Glomerular visceral epithelial cell (primary cell): ENCODE data around the gene FANK1.
"Not testable (repeated sequence)": the region's sequence is repeated elsewhere in the genome, so short reads cannot be mapped to it uniquely, and the experiment has no call there.

ENCODE experiments used
- DNase-seq: peaks from one replicate; pipeline ENCODE4 v3.0.0-alpha.2; 2016; ENCODE audit errors: extremely low spot score

FANK1 gene

DNA sequence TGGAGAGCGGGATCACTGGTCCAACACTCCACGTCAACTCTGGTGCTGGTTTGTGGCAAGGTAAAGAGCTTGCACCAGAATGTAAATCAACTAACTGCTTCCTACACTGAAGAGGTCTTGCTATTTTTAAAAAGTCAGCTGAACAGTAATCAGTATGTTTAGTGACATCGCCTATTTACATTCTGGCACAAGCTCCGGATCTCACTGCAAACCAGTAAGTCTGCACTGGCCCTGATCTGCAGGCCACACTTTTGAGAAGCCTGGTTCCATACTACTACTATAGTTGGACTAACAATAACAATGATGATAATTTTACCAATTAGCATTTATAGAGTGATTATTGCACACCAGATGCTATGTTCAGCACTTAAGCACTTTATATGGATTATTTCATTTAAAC is 6.9 kb upstream of the FANK1 start:
- not testable (repeated sequence) for DNase-seq

DNA sequence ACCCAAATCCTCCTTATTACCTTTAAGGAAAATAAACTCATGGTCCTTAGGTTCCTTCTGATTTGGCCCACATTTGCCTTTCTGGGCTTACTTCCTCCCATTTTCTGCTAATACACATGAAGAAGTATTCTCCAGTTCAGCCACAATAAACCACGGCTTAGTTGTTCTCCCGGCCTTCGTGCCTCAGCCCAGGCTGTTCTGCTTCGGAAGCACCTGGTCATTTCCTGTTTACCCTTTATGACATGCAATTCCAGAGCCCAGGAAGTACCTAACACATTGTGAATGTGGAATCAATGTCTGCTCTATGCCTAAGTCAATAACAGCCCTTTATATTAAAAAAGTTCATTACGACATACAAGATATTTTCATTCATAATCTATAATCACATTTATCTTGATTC is 4.0 kb upstream of the FANK1 start:
- DNase-seq, result not testable (repeated sequence)

DNA sequence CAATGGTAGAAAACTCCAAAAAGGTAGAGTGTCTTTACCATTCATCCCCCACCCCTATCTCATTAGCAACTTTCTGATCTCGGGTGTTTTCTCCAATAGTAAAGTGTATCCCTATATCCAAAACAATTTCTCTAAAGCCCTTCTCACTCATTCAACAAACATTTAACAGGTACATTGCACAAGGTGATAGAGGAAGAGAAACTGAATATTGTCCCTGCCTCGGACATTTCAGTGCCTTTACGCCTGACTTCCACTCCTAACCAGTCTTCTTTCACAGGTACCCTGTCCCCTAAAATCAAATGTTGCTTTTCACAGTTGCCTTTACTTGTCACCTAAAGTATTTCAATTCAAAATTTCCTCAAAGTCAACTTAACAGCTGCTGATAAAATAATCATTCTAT is 2.2 kb upstream of the FANK1 start:
- not testable (repeated sequence) for DNase-seq

DNA sequence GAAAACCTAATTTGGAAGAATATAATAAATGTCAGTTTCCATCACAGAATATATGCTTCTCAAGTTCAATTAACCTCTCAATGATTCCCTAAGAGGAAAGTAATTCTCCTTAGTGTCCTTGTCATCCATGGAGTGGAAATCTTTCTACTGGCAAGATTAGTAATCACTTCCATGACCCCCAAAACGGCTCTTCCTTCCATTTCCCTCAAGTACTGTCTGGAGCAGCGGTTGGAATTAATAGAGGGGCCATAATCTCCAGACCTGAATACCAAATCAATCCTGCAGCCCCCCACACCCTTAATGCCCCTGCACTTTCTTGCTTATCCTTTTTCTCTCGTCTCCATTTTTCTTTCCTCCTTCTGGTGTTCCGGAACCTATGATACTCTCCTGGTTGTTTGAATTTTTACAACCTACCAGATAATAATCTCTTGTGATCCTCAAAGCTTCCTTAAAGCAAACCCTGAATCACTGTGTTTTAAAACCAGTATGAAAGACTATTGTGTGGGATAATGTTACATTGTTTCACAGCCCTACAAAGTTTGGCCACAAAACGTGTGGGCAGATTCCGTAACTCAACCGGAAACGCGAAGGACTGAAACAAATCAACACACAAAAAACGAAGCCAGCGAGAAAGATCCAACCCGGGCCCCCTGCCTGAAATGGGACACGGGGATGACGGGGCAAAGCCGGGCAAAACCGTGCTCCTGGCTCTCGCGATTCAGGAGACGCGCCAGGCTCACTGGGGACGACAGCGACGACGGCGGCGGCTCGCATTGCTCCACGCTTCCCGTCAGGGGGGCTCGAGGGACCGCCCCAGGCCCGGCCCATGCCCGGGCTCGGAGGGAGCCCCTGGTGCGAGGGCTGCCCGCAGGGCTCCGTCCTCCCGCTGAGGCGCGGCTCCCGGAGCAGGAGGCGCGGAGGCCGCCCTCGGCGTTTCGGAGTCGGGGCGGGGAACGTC is 955 bp upstream of the FANK1 start:
- peak; percentile 57 for DNase-seq

DNA sequence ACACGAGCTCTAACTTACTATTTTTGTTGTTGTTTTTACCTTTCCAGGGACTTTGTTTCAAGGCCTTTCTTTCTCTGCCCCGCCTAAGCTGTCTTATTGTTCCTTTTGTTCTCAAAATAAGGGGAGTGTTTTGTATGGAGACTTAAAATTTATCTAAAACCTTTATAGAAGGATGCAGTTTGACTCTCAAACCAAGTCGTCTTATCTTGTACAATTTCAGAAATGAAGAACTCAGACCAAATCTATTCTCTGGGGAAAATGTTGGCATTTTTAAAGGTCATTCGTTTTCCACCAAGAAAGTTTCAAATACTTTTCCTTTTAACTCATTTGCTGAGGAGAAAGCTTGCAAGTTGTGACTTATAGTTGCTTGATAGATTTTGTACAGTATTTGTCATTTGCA is 953 bp downstream of the FANK1 start:
- not testable (repeated sequence) for DNase-seq

DNA sequence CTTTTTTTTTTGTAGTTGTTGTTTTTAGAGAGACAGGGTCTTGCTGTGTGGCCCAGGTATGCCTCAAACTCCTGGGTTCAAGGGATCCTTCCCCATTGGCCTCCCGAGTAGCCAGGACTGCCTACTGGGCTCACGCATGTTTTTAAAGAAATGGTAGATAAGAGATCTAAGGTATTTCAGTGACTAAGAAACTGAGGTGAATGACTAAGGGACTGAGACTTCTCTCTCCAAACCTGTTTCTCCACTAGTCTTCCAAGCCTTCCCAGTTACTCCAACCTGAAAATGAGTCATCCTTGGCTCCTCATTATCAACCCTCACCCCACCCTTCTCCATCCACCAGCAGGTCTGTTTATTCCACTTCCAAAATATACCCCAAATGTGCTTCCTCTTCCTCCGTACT is 4.6 kb downstream of the FANK1 start:
- DNase-seq, result peak; percentile 33

DNA sequence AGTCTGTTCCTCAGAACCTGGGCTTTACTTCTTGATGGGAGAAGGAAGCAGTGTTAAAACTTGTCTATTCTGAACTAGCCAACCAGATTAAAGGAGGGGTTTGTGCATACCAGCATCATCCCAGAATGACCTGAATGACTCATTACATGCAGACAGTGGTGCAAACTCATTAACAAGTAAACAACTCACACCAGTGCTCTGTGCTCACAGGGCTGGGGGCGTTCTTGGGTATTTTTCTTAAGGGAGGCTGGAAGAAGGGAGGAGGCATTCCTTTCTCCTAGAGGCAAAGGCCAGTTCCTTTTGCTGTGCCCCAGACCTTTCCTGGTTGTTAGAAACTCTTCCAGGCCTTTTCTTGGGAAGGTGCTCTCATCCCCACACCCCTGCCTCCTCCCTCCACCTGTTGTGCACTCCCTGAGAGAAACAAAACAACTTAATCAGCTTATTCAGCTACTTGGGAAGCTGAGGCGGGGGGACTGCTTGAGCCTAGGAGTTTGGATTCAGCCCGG is 6.8 kb downstream of the FANK1 start:
- not testable (repeated sequence) for DNase-seq

DNA sequence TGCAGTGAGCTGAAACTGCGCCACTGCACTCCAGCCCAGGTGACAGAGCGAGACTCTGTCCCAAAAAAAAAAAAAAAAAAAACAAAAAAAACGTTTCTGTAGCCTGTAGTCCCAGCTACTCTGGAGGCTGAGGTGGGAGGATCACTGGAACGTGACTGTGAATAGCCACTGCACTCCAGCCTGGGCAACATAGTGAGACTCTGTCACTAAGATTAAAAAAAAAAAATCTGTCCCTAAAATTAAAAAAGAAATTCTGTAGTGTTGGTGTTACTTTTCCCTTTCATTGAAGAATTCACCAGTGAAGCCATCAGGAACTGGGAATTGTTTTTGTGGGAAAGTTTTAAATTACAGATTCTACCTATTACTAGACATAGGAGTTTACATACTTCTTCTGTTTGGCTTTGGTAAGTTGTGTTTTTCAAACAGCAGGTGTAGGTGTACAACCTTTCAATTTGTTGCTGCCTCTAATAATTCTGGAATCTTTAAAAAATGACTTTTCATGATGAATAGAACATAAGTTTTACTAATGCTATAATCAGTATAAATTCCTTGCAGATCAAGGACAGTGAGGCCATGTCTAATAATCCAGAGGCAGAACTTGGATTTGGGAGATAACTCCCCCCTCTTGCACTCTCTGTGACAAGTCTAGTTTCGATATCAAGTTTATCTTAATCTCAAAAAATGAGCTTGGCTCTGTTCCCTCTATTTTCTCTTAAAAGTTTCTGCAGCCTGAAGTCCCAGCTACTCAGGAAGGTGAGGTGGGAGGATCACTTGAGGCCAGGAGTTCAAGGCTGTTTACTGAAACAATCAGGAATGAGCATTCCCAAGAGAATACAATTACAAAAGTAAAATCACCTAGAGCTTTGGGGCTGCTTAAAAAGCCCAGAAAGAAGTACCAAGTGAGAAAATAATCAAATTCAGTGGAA is 9.0 kb downstream of the FANK1 start:
- not testable (repeated sequence) for DNase-seq

DNA sequence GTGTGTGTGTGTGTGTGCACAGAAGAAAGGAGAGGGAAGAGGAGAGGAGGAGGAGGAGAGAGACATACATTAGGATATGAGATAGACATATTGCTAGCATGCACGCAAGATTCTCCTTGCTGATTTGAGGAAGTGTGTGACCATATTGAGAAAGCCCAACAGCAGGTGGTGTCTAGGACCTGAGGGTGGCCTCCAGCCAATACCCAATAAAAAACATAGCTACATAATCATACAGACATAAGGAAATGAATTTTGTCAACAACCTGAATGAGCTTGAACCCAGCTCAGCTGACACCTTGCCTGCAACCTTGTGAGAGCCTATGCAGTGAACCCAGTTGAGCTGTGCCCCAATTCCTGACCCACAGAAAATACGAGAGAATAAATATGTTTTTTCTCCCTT is 11.2 kb downstream of the FANK1 start:
- DNase-seq, result not testable (repeated sequence)

DNA sequence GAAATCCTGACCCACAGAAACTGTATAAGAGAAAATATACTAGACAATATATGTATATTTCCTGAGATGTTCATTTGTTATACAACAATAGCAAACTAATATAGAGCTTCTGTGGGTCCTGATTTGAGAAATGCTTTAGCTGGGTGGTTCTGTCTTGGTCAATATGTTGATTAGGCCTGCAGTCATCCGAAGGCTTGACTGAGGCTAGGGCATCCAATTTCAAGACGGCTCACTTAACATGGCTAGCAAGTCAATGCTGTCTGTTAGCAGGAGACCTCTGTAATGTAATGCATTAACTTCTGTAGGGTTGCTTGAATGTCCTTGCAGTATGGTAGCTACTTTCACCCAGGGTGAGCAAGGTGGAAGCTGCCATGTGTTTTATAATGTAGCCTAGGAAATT is 12.4 kb downstream of the FANK1 start:
- not testable (repeated sequence) for DNase-seq

DNA sequence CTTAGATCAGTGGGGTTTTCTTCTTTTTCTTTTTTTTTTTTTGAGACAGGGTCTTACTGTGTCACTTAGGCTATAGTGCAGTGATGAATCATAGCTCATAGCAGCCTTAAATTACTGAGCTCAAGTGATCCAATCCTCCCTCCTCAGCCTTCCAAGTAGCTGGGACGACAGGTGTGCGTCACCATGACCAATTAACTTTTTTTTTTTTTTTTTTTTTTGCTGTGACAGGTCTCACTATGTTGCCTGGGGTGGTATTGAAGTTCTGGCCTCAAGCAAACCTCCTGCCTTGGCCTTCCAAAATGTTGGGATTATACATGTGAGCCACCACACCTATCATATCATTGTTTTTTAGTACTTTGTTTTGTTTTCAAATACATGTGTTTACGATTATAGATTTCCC is 13.1 kb downstream of the FANK1 start:
- DNase-seq, result not testable (repeated sequence)

DNA sequence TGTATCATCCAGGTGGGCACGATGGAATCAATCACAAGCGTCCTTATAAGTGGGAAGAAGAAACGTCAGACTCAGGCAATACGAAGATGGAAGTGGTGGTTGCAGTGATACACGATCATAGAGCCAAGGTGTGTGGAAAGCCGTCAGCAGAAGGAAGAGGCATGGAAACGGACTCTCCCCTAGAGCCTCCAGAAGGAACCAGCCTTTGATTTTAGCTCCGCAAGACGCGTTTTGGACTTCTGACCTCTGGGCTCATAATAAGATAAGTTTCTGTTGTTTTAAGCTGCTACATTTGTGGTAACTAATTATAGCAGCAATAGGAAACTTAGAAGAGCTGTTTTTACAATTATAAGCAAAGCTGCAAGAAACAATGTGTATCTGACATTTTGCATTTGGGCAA is 14.8 kb downstream of the FANK1 start:
- DNase-seq, result no peak

DNA sequence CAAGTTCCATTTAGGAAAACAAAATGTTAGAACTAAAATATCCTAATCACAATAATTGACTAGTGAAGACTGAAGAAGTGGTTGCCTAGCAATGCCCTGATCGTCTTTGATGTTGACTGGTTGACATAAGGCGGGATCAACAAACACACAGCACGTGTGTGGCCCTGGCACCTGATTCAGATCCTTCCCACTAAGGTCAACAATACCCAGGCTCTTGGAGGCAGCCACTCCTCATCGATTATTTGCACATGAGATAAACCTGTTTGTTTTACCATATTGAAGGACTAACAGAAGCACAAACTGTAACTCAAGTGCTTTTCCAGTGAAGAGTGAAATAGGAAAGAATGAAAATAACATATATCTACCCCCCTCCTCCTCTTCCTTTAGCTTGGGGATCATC is 15.6 kb downstream of the FANK1 start:
- DNase-seq, result no peak

DNA sequence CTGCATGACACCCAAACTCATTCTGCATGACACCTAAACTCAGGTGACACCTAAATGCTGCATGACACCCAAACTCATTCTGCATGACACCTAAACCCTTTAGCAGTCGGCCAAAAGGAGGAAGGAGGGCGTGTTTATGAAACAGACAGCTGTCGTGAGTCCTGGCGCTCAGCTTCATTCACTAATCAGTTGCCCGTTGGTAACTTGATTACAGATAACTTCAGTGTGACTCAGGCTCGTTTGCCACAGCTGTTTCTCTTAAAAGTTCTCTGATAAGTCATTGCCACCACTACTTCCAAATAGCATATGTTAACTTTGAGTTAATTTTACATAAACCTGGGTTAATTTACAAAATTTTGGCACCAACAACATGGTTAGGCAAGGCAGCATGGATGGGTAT is 16.9 kb downstream of the FANK1 start:
- not testable (repeated sequence) for DNase-seq

DNA sequence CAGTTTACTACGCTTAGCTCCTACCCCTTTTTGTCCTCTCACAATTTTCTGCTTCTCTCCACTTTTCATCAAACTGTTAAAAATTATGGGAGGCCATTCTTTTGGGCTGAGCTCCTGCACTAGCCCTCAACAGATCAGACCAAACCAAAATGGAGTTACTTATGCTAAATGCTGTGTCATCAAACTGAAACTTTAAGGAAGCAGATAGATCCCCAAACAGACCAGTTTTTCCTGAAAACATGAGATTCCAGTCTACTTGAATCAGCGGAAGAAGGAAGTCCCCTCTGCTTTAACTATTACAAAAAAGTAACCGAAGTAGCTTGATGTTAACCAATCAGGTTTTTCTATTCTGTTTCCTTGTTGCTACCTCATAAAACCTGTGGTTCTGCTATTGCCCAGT is 20.6 kb downstream of the FANK1 start:
- no peak for DNase-seq

DNA sequence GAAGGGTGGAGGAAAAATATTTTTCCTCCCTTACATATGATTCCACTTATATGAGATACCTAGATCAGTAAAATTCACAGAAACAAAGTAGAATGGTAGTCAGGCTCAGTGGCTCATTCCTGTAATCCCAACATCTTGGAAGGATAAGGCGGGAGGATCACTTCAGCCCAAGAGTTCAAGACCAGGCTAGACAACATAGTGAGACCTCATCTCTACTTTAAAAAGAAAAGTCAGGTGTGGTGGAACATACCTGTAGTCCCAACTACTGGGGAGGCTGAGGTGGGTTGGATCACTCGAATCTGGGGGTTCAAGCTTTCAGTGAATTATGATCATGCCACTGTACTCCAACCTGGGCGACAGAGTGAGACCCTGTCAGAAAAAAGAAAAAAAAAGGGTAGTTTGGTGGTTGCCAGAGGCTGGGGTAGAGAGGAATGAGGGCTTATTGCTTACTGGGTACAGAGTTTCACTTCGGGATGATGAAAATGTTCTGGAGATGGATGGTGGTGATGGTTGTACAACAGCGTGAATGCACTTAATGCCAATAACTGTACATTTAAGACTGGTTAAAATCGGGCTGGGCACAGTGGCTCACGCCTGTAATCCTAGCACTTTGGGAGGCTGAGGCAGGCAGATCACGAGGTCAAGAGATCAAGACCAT is 21.5 kb downstream of the FANK1 start:
- not testable (repeated sequence) for DNase-seq

DNA sequence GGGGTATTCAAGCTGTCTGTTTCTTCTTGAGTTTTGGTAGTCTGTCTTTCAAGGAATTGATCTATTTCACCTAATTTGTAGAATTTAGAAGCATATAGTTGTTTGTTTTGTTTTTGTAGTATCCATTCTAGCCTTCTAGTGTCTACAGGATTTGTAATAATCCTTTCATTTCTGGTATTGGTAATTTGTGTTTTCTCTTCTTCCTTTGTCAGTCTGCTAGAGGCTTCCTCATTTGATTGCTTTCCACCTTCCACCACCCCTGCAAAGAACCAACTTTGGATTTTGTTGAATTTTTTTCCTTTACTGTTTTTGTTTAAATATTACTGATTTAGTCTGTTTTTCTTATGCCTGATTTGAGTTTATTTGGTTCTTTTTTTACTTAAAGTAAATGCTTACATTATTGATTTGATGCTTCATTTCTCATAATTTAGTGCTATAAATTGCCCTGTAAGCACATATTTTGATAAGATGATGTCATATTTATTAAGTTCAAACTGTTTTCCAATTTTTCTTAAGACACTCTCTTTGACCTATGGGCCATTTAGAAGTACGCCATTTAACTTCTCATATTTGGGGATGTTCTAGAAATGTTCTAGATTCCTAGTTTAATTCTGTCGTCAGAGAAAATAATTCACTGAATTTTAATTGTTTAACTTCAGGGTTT is 25.4 kb downstream of the FANK1 start:
- not testable (repeated sequence) for DNase-seq

DNA sequence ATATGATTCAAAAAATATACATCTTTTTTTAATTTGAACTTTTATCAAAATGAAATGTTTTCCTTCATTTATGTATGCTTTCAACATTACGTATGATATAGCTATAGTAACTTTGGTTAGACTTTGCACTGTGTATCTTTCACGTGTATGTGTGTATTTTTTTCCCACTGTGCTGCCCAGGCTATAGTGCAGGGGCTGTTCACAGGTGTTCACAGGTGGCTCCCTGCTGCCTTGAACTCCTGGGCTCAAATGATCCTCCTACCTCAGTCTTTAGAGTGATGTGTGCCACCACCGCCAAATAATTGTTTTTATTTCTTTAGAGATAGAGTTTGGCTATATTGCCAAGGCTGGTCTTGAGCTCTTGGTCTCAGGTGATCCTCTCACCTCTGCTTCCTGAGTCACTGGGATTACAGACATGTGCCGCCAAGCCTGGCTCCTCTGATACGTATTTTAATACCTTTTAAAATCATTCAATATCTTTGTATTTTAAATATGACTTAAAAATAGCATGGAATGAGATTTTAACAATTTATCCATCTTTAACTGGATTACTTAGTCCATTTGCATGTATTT is 29.0 kb downstream of the FANK1 start:
- no peak for DNase-seq

DNA sequence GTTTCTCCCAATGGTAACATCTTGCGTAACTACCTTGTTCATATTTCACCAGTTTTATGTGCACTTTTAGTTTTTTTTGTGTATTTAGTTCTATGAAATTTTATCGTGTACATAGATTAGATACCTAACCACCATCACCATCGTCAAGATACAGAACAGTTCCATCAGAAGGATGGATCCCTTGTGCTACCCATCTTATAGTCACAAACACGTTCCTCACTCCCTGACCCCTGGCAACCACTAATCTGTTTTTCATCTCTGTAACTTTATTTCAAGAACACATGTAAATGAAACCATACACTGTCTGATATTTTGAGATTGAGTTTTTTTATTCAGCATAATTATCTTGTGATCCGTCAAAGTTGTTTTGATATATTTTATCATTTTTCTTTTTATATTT is 29.9 kb downstream of the FANK1 start:
- DNase-seq, result no peak

DNA sequence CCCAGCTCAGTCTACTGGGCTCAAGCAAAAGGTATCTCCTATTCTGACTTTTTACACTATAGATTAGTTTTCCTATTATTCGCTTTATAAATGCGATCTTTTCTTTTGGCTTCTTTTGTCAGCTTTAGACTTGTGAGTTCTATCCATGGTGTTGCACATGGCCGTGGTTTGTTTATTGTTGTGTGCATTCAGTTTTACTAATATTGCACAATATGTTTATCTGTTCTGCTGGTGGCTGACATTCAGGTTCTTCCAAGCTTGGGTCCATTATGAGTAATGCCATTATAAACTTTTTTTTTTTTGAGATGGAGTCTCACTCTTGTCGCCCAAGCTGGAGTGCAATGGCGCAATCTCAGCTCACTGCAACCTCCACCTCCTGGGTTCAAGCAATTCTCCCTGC is 30.9 kb downstream of the FANK1 start:
- not testable (repeated sequence) for DNase-seq
